ENCODE results near the gene CHCHD3. TPM values are rescaled to one million over a fixed set of nuclear protein-coding genes. Genes with fewer than 3 reads are reported as not detected.

Gene CHCHD3
- total and polyA plus RNA-seq, 2 of the 4 experiments (the other 2 are of a cell fraction) = 56.9 to 141 TPM

DNA sequence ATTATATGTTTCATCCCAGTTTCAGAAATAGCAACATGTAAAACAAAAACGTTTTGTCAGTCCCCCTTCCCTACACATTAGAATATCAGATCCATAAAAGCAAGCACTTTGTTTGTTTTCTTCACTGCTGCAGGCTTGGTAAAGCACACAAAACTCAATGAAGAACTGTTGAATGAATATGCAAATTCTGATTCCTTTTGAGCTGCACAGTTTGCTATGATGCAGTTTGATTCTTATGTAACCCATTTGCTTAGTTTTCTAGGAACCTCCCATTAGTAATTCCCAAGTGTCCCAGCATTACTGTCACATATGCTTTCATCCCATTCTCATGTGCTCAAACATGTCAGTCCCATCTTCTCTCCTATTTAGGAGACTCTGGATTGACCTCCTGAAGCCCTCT, 26.1 kb upstream of the CHCHD3 start:
- Histone ChIP-seq H3K56ac (ENCODE audit: extremely low read depth, insufficient read depth, low read length) (no peak overlapping the region), H4K8ac (ENCODE audit: low read depth in 2 of 2, low read length in 2 of 2) (no peak overlapping the region), H3K9ac (ENCODE audit: low read depth, low read length) (no peak overlapping the region), H2BK5ac (ENCODE audit: low read depth, low read length, poor library complexity, severe bottlenecking) (no peak overlapping the region), H3K36me3 (ENCODE audit: control insufficient read depth, insufficient read depth, low read length) (no peaks in the 10 kb centered on the region), H4K5ac (ENCODE audit: low read depth, low read length) (no peak overlapping the region), H3K4me3 (ENCODE audit: insufficient read depth, low read depth, low read length) (no peak overlapping the region), H3K9me1 (ENCODE audit: insufficient read depth, low read length) (no peaks in the 10 kb centered on the region), H2BK120ac (ENCODE audit: low read depth, low read length) (no peak overlapping the region), H3K23ac (ENCODE audit: low read depth, low read length) (no peak overlapping the region), H2AFZ (replicated peaks; ENCODE audit: low read length, poor library complexity) (no peak overlapping the region), H3K4me1 (ENCODE audit: control insufficient read depth, insufficient read depth, low read length) (no peaks in the 10 kb centered on the region), H2BK15ac (ENCODE audit: low read depth, low read length) (no peak overlapping the region), H3K9me3 (ENCODE audit: control insufficient read depth, insufficient read depth, low read length) (no peaks in the 10 kb centered on the region), H2AK5ac (ENCODE audit: low read depth, low read length) (no peak overlapping the region), H3K4me2 (ENCODE audit: low read depth, low read length) (no peak overlapping the region), H4K20me1 (ENCODE audit: insufficient read depth, low read length) (no peaks in the 10 kb centered on the region), H4K91ac (ENCODE audit: insufficient read depth, low read depth, low read length) (no peak overlapping the region), H2BK20ac (ENCODE audit: low read depth, low read length) (no peak overlapping the region), H3K27me3 (ENCODE audit: control insufficient read depth, insufficient read depth, low read length) (peaks cover 5% of the 10 kb centered on the region), H3K4ac (ENCODE audit: low read depth, low read length) (no peak overlapping the region), H3K79me1 (ENCODE audit: low read depth in 1 of 2, low read length in 2 of 2) (no peaks in the 10 kb centered on the region), H3K18ac (ENCODE audit: low read depth, low read length) (no peak overlapping the region), H3K27ac (ENCODE audit: insufficient read depth, low read length) (no peak overlapping the region), H2AK9ac (replicated peaks; ENCODE audit: low read depth, low read length, poor library complexity) (no peak overlapping the region), H3K14ac (replicated peaks; ENCODE audit: low read depth, low read length) (no peak overlapping the region)
- CTCF ChIA-PET = no interaction called here
- no peak for ATAC-seq (ENCODE audit: low read depth)
- in situ Hi-C loops (cut with MboI; ENCODE audit: low sequenced_read_pairs) (no loop called here), dilution Hi-C loops (cut with HindIII; ENCODE audit: low sequenced_read_pairs, unreplicated experiment) (no loop called here), intact Hi-C loops (cut with micrococcal nuclease) (no loop called here)
- POLR2A ChIA-PET (ENCODE audit: unreplicated experiment) = no interaction called here
- DNase-seq = no peak
- no TSS peak for BruUV-seq (replicated peaks)
- TF ChIP-seq, protein P1, sequence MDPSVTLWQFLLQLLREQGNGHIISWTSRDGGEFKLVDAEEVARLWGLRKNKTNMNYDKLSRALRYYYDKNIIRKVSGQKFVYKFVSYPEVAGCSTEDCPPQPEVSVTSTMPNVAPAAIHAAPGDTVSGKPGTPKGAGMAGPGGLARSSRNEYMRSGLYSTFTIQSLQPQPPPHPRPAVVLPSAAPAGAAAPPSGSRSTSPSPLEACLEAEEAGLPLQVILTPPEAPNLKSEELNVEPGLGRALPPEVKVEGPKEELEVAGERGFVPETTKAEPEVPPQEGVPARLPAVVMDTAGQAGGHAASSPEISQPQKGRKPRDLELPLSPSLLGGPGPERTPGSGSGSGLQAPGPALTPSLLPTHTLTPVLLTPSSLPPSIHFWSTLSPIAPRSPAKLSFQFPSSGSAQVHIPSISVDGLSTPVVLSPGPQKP (IDR thresholded peaks at IDR 0.05; ENCODE audit: borderline replicate concordance, low read depth, low read length) = no peak
- TF ChIP-seq FOS (IDR thresholded peaks at IDR 0.05; ENCODE audit: low read depth, low read length) = no peak
- TF ChIP-seq RAD21 (IDR thresholded peaks at IDR 0.05; ENCODE audit: low read length) = no peak
- no peak for TF ChIP-seq RCOR1 (IDR thresholded peaks at IDR 0.05; ENCODE audit: insufficient replicate concordance, low read length)
- TF ChIP-seq POLR2A (IDR thresholded peaks at IDR 0.05; ENCODE audit: low read depth, low read length) = no peak
- TF ChIP-seq SMC3 (IDR thresholded peaks at IDR 0.05; ENCODE audit: low read depth, low read length) = no peak
- no peak for TF ChIP-seq CHD1 (IDR thresholded peaks at IDR 0.05; ENCODE audit: low read depth, low read length)
- TF ChIP-seq RFX5 (IDR thresholded peaks at IDR 0.05; ENCODE audit: low read depth, low read length) = no peak
- TF ChIP-seq, protein P2, sequence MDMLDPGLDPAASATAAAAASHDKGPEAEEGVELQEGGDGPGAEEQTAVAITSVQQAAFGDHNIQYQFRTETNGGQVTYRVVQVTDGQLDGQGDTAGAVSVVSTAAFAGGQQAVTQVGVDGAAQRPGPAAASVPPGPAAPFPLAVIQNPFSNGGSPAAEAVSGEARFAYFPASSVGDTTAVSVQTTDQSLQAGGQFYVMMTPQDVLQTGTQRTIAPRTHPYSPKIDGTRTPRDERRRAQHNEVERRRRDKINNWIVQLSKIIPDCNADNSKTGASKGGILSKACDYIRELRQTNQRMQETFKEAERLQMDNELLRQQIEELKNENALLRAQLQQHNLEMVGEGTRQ (IDR thresholded peaks at IDR 0.05; ENCODE audit: low read depth, low read length) = no peak
- no peak for TF ChIP-seq BHLHE40 (IDR thresholded peaks at IDR 0.05; ENCODE audit: low read depth, low read length)
- TF ChIP-seq, protein P3, sequence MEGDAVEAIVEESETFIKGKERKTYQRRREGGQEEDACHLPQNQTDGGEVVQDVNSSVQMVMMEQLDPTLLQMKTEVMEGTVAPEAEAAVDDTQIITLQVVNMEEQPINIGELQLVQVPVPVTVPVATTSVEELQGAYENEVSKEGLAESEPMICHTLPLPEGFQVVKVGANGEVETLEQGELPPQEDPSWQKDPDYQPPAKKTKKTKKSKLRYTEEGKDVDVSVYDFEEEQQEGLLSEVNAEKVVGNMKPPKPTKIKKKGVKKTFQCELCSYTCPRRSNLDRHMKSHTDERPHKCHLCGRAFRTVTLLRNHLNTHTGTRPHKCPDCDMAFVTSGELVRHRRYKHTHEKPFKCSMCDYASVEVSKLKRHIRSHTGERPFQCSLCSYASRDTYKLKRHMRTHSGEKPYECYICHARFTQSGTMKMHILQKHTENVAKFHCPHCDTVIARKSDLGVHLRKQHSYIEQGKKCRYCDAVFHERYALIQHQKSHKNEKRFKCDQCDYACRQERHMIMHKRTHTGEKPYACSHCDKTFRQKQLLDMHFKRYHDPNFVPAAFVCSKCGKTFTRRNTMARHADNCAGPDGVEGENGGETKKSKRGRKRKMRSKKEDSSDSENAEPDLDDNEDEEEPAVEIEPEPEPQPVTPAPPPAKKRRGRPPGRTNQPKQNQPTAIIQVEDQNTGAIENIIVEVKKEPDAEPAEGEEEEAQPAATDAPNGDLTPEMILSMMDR (conservative IDR thresholded peaks at IDR 0.05; ENCODE audit: low read depth, low read length) = no peak
- TF ChIP-seq CEBPB (IDR thresholded peaks at IDR 0.05; ENCODE audit: low read depth, low read length) = no peak
- no peak for TF ChIP-seq MAZ (IDR thresholded peaks at IDR 0.05; ENCODE audit: borderline replicate concordance, low read depth, low read length)
- TF ChIP-seq MAFK (IDR thresholded peaks at IDR 0.05; ENCODE audit: low read depth, low read length) = no peak
- WGBS, 2 experiments (ENCODE audit: extremely low coverage in 2 of 2, insufficient read length in 1 of 2) = 0% methylated on average over 1 of the region's 1 CpG; no CpG with 5 or more reads in 1 of the 2 experiments
